Stimulated activated CD4-positive, alpha-beta T cell treated with anti-CD3 and anti-CD28 coated beads, TNF-alpha, amount 100 ng/mL, for 48 hours (primary cell): ENCODE data around the gene MYO18B.

Source experiments
- DNase-seq, 3 donors: peaks; one replicate each; pipeline ENCODE4 v3.0.0-alpha.2; 2020; ENCODE audit warnings: low read depth in 3 of 3

MYO18B gene

DNA sequence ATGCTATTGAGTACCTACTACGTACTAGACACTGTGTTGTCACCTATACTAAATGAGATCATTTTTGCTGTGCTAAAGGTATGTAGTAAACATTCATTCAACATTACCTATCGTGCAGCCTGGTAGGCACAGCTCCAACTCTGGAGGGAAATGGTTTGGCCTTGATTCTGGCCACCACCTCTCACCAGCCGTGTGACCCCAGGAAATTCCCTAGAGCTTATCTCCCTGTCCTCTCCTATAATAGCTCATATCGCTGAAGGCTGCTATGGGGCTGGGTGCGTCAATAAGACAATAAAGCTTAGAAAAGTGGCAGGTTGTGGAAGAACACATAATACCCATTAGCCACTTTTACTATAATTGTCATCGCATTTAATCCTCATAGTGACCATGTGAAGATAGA, 107.5 kb downstream of the MYO18B start:
- no peak for DNase-seq

- no peak for DNase-seq
Measured at GRCh38 chr22:25852223-25852622, 110.2 kb downstream of the MYO18B start.

DNA sequence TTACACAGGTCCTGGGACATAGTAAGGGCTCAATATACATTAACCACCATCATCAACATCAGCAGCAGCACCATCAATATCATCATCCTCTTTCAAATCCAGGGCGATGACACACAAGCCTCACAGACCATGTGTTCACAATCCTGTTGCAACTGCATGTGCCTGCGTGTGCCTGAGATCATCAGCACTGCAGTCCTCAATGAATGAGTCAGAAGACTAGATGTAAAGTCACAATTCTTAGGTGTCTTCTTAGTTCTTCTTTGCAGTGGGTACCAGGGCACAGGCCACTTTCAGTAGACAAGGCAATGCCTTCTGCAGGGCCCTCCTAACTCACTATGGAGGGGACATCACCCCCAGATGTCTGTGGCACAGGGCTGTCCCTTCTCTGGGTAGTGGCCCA, 111.1 kb downstream of the MYO18B start:
- DNase-seq, result no peak

GRCh38 chr22:25853501-25854284, 111.7 kb downstream of the MYO18B start:
- DNase-seq, result no peak

- no peak for DNase-seq
Measured at GRCh38 chr22:25869771-25870170, 127.8 kb downstream of the MYO18B start.

GRCh38 chr22:25874327-25874726, 132.3 kb downstream of the MYO18B start:
- no peak for DNase-seq

- no peak for DNase-seq
Measured at GRCh38 chr22:25875461-25875860, 133.5 kb downstream of the MYO18B start.

DNA sequence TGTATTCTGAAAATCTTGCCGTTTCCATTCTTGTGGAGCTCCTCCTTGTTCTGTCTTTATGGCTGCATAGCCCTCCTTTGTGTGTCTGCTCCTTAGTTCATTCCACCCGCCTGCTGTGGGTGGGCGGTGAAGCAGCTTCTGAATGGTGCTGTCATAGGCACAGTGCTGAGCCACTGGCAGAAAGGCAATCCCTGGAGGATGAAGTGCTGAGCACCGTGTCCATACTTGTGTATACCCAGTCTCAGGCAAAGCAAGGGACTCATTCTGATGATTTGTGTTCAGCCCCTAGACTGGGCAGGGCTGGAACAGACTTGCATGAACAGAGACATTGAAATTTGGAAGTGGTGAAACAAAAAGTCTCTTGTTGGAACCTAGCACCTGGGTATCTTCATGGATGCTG, 134.9 kb downstream of the MYO18B start:
- DNase-seq, result no peak

DNA sequence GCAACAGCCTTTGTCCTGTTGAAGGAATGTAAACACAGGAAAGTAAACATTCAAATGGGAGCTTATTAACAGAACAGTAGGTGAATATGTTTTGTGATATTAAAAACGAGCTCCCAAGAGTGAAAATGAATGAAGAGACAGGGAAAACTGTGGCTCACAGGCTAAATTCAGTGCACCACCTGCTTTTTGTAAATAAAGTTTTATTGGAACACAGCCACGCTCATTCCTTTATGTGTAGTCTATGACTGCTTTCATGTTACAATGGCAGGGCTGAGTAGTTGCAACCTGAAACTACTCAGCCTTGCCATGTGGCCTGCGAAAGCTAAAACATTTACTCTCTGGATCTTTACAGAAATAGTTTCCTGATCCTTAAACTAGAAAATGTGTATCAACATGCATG, 136.9 kb downstream of the MYO18B start:
- no peak for DNase-seq

DNA sequence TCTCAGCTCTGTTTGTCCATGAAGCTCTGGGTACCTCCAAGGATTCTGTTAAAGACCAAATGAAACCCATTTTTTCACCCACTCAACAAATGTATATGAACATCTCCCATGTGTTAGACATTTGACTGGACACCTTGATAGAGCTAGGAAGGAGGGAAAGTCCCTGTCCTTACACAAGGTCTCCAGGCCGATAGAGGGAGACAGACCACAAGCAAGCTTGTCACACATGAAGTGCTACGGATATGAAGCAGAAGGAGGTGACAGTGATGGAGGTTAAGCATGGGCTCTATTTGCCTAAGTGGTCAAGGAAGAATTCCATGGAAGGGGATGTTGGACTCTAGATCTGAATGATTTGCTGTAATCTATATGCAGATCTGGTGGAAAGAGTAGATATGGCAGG, 138.5 kb downstream of the MYO18B start:
- no peak for DNase-seq

- DNase-seq, result no peak
Measured at GRCh38 chr22:25881210-25881755, 139.3 kb downstream of the MYO18B start.

- no peak for DNase-seq
Measured at GRCh38 chr22:25882360-25882759, 140.4 kb downstream of the MYO18B start.

GRCh38 chr22:25883482-25884033, 141.6 kb downstream of the MYO18B start:
- no peak for DNase-seq

- no peak for DNase-seq
Measured at GRCh38 chr22:25884121-25884520, 142.1 kb downstream of the MYO18B start.

DNA sequence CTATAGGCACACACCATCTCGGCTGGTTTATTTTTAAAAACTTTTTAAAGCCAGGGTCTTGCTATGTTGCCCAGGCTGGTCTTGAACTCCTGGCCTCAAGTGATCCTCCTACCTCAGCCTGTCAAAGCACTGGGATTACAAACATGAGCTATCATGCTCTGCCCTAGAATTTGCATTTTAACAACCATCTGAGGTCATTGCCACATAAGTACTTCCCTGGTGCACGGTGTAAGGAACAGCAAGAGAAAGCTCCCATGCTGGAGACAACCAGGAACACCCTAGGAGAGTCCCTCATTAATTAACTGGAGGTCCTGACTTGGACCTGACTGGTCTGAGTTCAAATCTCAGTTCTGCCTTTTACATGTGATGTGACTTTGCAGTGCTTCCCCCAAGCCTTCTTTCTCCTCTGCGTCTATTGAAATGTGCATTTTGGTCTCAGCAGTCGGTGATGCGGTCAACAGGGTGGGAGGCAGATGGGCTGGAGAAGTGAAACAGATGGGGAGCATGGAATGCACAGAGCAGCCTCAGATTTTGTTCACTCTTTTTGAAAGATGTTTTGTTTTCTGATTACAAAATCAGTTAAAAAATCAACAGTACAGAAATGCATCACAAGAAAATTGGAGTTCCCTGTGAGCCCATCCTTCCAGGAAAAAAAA, 146.5 kb downstream of the MYO18B start:
- no peak for DNase-seq

GRCh38 chr22:25890651-25891050, 148.7 kb downstream of the MYO18B start:
- no peak for DNase-seq

- no peak for DNase-seq
Measured at GRCh38 chr22:25892678-25893077, 150.7 kb downstream of the MYO18B start.

DNA sequence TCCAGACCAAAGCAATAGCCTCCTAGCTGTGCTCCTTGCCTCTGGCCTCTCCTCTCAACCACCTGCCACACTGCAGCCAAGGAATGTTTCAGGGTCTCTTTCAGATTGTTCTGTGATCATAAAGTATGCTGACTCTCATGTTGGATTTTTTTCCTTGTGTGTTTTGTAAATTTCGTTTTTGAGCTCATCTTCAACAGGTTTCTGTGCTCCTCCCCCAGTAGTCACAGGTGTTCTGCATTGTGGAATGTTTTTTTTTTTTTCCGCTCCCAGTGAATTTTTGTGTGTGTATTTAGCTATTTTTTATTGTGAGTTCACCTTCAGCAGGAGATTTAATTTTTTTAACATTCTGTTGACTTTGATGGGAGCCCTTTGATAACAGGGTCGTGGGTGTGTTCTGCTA, 153.7 kb downstream of the MYO18B start:
- no peak for DNase-seq

DNA sequence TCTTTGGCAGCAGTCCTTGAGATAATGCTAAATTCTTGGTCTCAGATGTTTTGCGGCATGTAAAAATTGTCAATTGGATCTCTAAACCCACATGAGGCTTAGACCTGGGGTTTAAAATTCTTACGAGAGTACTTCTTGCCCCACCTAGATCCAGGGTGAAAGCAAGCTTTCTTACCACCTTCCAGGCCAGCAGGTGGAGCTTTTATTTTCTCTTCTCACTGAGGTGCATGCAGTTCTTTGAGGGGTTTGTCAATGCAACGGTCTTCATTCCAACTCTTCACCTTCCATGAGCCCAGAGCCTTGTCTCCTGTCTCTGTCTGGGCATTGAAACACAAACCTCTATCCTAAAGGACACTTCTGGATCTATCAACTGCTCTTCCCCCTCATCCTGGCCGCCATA, 154.1 kb downstream of the MYO18B start:
- DNase-seq, result no peak

DNA sequence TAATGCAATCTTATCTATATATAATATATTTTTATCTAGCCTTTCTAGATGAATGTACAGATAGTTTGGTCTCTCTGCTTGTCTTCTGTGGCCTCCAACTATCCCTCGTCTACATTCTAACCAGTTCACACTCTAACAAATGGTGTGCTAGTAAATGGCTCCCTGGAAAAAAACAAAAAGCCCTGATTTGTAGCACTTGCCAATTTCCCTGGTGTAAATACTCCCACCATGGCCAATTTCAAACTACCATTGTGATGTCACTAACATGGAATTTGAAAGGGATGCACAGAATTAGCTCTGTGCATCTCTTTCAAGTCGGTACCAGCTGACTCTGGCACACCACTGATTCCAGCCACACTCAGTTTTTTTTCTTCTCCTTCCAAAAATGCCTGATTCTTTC, 154.6 kb downstream of the MYO18B start:
- DNase-seq, result no peak

DNA sequence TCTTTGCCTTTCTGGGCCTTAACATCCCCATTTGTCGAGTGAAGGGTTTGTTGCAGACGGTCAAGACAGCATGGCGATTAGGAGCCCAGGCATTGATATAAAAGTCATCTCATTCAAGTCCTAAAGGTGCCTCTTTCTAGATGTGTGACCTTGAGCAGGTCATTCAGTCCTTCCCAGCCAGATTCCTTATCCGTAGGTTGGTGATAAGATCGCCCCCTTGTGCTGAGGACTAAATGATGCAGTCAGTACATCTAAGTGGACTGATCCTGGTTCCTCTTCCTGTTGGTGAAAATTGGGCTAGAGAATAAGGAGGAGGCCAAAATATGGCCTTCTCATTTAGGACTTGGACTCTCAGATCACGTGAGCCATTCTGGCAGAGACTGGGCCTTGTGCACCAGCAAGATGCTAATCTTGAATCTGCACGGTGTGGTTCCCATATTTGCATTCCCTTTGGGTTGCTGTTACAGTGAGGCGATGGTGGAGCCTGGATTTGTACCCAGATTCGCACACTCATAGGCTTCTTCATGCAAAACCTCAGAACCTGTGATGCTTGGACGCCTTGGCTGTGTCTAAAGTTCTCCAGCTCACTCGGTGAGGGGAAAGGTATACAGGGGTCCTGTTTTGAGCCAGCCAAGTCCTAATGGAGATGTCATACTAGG, 156.8 kb downstream of the MYO18B start:
- no peak for DNase-seq

DNA sequence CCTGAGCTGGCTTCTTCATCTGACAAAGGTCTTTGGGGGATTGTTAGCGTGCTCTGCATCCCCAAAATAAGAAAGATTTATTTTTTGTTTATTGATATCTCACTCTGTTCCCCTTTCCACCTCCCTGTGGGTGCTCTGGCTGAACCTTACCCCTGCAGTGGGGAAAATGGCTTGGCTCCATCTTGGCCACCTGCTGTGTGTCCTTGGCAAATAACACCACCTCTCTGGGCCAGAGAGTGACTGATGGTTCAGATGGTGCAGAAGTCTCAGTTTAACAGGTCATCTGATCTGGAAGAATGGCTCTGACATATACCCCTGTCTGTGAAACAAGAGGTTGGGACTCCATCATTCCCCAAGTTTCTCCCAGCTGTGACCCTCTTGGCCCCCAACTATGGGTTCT, 157.6 kb downstream of the MYO18B start:
- no peak for DNase-seq
